Iris pigment epithelial cell (primary cell): Measurements from ENCODE around the gene ZNF451.
"Not testable (repeated sequence)": the region's sequence is repeated elsewhere in the genome, so short reads cannot be mapped to it uniquely, and the experiment has no call there.

Experiments
- DNase-seq: peaks from one replicate; pipeline ENCODE4 v3.0.0-alpha.2; 2011; ENCODE audit warnings: low read depth

The ZNF451 gene

DNA sequence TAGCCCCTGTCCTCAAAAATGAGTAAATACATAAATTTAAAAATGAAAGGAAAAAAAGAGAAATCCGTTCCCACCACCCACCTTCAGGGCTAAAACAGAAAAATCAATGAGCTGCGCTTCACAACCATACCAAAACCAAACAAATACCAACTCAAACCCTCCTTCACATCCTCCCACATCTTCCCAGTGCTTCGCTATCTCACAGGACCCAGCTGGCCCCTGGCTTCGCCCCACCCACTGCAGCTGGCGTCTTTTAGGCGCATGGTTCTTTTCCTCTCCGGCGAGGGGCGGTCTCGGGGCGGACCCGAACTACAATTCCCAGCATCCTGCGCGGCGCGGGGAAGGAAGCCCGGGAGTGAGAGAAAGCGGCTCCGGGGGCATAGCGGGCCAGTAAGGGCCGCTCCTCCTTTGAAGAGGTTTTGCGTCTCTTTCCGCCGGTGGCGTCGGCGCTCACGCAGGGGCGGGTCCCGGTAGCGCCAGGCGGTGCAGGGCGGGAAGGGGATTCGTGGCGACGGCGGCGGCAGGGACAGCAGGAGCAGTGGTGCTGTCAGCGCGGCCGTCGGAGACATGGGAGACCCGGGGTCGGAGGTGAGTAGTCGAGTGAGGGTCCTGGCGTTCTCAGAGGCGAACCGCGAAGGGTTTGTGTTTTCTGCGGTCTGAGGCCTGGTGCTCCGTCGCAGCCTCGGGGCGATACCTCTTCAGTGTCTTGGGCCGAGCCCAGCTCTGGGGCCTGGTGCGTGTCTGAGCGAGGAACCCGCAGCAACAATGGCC, at the start of gene ZNF451:
ZNF451 (plus strand) TSS at position 502 of the 771 bp plus-strand sequence; CDS start at position 568, 66 bp downstream.
- DNase-seq = peak; percentile 98

- DNase-seq = not testable (repeated sequence)
Measured at GRCh38 chr6:57044061-57044460, 45.9 kb upstream of the ZNF451 start.

DNA sequence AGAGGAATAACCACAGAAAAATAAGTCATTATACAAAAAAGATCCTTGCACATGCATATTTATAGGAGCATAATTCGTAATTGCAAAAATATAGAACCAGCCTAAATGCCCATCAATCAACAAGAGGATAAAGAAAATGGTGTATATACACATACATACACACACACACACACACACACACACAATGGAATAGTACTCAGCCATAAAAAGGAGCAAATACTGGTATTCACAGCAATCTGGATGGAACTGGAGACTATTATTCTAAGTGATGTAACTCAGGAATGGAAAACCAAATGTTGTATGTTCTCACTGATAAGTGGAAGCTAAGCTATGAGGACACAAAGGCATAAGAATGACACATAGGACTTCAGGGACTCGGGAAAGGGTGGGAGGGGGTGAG, 45.4 kb upstream of the ZNF451 start:
- no peak for DNase-seq

GRCh38 chr6:57046332-57047256, 43.4 kb upstream of the ZNF451 start, which contains the start of gene KIAA1586:
Gene KIAA1586, plus strand, starts transcription at chr6:57046693. Its CDS starts 63 bp downstream, at chr6:57046756.
- peak; percentile 92 for DNase-seq

DNA sequence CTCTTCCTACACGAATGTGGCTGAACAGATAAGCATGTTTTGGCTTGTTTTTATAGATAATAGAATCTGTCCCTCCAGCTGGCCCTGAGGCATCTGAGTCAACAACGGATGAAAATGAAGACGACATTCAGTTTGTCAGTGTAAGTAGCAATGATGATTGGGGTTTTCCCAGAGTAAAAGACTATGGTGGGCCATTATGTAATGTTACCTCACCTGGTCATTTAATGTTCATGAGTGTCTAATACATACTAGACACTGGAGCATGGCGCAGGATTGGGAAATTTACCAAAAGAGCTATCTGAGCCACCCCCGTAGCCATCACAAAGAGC, 42.8 kb upstream of the ZNF451 start:
- DNase-seq = not testable (repeated sequence)

DNA sequence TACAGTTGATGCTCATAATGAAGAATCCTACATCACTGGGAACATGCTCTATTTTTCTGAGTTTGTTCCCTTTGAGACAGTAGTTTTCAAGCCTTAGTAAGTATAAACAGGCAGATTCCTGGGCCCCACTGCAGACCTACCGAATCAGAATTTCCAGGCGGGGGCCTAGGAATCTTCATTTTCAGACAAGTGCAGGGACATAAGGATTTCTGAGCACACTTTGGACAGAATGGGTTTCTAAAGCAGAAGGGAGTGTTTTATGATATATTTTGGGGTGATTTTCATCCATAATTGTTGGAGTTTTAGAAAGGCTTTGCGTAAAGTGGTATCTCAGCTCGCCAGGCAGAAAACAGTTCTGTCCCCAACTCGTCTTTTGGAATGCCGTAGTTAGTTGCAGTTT, 42.1 kb upstream of the ZNF451 start:
- not testable (repeated sequence) for DNase-seq

DNA sequence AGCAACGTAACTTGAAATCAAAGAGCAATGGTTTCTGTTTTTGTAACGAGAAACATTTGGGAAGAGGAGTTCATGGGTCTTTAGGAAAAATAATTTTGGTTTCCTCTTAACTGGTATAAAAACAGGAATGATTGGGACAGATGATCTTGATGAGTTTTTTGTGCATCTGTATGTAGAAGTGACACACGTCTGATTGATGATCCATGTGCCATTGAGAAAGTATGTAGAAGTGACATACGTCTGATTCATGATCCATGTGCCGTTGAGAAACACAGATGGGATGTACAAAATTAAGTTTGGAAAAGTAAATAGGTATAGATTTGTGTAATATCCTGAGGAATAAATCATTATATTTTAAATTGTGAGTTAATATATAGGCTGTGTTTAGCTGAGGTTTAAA, 41.4 kb upstream of the ZNF451 start:
- DNase-seq = no peak

- DNase-seq = no peak
Measured at GRCh38 chr6:57063847-57064246, 26.1 kb upstream of the ZNF451 start.

DNA sequence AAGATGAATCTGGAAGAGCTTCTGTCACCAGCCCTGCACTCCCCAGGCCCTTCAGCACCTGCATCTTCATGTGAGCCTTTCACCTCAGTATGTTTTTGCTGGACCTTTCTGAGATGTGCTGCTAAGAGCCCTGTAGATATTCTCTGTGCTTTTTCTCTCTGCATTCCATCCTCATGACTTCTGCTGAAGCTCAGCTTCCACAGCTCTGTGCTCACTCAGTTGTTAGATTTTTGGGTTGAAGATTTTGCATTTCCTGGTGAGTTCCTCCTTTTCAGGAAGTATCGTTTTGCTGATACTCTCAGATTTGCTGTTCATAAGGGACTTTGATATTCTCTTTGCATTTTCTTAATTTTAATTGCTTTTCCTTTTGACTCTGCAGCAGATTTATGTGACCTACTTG, 25.2 kb upstream of the ZNF451 start:
- DNase-seq = peak; percentile 45

DNA sequence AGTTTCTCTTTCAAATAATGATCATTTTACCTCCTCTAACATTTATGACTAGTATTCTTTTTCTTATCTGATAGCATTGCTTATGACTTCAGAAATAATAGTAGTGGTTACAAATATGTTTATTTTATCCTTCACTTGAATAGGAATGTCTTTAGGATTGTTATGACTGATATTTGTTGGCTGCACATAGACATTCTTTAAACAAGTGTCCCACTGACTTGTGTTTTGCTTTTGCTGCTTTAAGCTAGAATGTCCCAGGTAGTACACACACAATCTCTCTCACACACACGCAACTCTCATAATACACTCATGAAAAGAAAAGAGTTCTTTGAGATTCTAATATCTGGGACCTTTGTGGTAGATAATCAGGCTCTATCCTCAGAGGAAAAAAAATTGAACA, 21.9 kb upstream of the ZNF451 start:
- DNase-seq = peak; percentile 64

- no peak for DNase-seq
Measured at GRCh38 chr6:57069228-57069627, 20.8 kb upstream of the ZNF451 start.

DNA sequence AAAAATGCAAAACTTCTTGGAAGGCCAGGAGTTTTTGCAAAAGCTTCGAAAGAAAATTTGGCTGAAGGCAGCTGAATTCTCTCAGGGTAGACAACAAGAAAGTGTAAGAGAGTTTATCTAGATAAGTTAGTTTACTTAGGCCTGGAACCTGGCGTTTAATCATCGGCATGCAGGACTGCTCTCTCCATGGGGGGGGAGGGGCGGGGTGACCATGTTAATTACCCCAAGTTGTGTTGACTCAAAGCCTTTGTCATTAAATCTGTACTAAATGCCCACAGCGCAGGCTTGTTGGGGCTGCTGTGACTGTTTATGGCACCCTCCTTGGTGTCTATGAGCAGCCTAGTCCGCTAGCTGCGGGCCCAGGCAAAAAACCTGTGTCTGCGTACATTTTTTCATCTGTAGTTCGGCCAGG, 20.1 kb upstream of the ZNF451 start:
- no peak for DNase-seq

GRCh38 chr6:57072108-57072507, 17.9 kb upstream of the ZNF451 start:
- DNase-seq = peak; percentile 14

DNA sequence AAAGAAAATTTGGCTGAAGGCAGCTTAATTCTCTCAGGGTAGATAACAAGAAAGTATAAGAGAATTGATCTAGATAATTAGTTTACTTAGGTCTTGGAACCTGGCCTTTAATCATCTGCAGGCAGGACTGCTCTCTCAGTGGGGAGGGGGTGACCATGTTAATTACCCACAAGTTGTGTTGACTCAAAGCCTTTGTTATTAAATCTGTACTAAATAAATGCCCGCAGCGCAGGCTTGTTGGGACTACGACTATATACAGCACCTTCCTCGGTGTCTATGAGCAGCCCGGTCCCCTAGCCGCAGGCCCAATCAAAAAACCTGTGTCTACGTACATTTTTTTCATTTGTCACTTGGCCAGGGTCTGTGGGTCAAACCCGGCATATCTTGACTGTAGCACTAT, 15.6 kb upstream of the ZNF451 start:
- no peak for DNase-seq

DNA sequence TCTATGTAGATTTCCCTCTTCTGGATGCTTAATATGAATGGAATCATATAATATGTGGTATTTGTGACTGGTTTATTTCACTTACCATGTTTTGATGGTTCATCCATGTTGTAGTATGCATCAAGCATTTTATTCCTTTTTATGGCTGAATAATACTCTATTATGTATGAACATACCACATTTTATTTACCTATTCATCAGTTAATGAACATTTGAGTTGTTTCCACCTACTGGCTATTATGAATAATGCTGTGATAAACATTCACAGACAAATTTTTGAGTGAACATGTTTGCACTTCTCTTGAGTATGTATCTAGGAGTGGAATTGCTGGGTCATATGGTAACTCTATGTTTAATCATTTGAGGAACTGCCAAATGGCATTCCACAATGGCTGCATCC, 14.9 kb upstream of the ZNF451 start:
- DNase-seq = peak; percentile 10

- DNase-seq = no peak
Measured at GRCh38 chr6:57078531-57079207, 11.3 kb upstream of the ZNF451 start.

DNA sequence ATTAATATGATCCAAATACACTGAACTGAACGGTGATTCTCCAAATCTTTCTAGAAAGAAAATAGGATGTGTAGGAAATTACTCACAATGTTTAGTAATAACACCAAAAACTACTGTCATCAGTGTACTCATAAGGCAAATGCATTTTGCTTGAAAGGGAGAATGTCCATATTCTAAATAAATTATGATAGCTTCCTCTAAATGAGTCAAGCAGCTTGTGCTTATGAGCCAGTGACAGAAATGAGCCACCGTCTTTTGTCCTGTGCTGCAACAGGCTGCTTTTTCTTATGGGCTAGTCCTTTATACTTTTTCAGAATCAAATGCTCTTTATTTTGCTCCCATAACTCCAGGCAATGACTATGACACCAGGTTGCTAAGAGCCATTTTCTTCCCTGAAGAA, 4.5 kb upstream of the ZNF451 start:
- no peak for DNase-seq

DNA sequence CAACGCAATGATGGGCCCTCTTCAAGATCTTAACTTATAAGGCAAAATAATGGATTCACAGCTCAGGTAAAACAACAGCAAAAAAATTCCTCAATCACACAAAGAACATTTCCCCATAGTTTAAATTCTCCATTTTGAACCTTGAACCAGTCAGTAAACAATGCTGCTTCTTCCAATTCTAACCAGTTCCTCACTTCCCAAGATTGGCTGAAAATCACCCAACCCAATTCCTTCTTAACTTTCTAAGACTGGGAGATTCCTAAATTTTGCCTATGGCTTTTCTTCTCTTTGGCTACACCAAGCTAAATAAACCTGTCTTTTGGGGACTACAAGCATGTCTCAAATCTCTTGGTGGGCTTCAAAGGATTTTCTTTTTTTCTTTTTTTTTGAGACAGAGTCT, 3.1 kb upstream of the ZNF451 start:
- DNase-seq = no peak

DNA sequence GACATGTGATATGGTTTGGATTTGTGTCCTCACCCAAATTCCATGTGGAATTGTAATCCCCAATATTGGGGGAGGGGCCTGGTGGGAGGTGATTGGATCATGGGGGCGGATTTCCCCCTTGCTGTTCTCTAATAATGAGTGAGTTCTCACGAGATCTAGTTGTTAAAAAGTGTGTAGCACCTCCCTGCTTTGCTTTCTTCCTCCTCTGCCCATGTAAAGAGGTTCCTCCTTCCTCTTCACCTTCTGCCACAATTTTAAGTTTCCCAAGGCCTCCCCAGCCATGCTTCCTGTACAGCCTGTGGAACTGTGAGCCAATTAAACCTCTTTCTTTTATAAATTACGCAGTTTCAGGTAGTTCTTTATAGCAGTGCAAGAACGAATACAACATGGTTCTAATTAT, 2.1 kb upstream of the ZNF451 start:
- no peak for DNase-seq

DNA sequence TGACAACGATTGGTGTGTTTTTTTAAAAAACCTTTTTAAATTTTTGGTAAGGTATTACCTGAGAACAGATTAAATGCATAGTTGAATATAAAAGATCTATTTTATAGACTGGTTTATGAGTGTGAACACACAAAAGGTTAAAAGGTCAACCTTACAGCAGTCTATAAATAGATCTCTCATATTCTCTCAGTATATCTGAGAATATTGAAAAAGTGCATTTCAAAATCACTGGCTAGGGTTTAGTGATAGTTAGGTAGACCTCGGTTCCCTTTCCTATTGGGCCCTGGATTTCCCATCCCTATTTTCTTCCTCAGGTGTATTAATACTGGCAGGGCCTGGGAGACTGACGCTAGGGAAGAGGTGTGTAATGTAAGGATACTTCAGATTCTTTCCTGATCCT, 723 bp upstream of the ZNF451 start:
- no peak for DNase-seq

GRCh38 chr6:57090458-57091067, 575 bp downstream of the ZNF451 start:
- not testable (repeated sequence) for DNase-seq

DNA sequence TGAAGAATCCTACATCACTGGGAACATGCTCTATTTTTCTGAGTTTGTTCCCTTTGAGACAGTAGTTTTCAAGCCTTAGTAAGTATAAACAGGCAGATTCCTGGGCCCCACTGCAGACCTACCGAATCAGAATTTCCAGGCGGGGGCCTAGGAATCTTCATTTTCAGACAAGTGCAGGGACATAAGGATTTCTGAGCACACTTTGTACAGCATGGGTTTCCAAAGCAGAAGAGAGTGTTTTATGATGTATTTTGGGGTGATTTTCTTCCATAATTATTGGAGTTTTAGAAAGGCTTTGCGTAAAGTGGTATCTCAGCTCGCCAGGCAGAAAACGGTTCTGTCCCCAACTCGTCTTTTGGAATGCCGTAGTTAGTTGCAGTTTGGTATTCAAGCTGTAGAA, 1.4 kb downstream of the ZNF451 start:
- DNase-seq = not testable (repeated sequence)
